Hematopoietic multipotent progenitor cell (in vitro differentiated cells): ENCODE results near the gene PPP1R1A. TPM values are rescaled to one million over a fixed set of nuclear protein-coding genes. Genes with fewer than 3 reads are reported as not detected.

Source experiments
- DNase-seq, 3 donors: peaks; one replicate each; pipeline ENCODE4 v3.0.0-alpha.2; 2011 to 2015; ENCODE audit warnings: low read depth in 2 of 3, low spot score in 2 of 3
- total RNA-seq: library from RNA; depleted of rRNA; stranded (reverse); fragments of >200 nt; gene quantifications from one replicate; pipeline ENCODE4 v1.2.3, GENCODE V29; 2012

PPP1R1A gene
- total RNA-seq, 1 donor = not detected

DNA sequence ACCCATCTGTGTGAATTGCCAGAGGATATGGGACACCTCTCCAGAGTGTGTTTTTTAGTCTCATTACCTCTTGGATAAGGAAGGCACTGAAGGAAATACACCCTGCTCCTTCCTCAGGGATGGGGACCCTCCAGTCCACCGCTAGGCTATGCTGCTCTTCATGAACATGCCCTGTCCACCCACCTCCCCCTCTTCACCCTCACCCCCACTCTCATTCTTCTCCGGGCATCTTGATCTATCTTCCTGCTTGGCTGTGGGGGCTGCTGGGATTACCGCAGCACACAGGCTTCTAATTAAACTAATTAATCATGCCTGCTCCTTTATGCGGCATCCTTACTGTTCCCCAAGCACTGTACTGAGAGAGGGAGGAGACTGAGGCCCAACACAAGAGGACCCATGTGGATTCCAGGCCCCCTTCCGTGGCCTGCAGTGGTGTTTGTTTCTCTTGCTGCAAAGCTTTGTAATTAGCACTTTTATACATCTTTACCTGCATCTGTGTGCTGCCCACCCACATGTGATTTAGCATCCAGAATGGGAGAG lies 46.6 kb downstream of the PPP1R1A start:
- DNase-seq = no peak

DNA sequence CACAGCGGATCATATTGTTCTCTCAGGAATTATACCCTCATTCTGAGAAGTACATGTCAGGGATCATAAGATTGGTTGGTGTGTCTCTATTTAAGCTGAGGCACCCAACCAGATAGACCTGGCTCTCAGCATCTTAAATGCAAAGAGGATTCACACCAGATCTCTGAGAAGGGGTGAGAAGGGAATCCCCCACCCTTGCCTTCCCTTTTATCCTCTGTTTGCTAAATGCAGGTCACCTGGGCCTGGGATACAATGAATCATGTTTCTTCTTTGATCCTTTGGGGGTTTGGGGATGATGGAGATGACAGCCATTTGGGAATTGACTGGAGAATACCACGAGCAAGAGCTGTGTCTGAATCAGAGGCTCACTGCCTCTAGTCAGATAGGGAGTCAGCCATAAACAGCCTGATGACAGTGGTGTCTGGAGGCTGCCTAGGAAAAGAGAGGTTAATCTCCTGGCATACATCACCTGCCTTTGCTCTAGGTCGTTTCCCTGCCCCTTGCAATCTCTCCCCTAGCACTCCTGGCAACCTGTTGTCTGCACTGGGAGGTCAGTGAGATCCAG lies 50.2 kb downstream of the PPP1R1A start:
- DNase-seq = no peak

DNA sequence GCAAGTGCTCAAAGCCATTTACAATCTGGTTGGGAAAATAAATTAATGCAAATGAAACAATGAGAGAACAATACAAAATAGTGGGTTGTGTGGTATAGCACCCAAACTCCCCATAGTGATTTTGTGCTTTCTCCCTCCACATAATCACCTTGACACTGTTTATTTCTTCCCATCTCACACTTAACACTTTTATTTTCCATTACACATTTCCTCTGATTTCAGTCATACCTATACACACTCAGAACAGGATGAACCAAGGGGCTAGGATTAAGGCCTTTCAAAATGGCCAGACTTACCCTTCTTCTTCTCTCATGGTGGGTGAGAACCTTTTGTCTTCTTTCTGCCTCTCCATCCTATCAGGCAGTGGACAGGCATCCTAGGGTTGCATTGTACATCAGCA lies 53.0 kb downstream of the PPP1R1A start:
- no peak for DNase-seq

DNA sequence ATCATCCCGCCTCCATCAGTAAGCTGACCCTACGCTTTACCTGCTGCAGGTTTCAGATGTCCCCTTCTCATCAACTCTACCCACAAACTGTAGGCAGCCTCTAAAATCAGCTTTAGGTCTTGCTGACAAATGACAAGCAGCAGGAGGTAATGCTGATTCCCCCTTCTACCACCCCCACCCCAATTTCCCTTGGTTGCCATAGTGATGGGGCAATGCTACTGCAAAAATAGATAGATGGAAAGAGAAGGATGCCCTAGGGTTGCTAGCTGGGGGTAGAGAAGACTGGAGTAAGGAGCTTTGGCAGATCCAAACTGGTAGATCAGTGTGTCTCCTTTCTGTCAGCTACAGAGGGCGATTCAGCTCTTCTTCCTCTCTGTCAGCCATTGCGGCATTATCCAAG lies 58.9 kb downstream of the PPP1R1A start:
- no peak for DNase-seq

Other genes starting within 250 kb of the PPP1R1A start
- gene GPR84, start 224.2 kb downstream of the PPP1R1A start, total RNA-seq = 0.81 TPM
- gene ZNF385A, start 203.9 kb downstream of the PPP1R1A start, total RNA-seq = 4.6 TPM
- 192 TPM for gene ITGA5, start 169.4 kb downstream of the PPP1R1A start, total RNA-seq
- gene GTSF1, start 115.1 kb downstream of the PPP1R1A start, total RNA-seq = 5.1 TPM
- gene NCKAP1L, start 90.9 kb downstream of the PPP1R1A start, total RNA-seq = 194 TPM
- 6.7 TPM for gene PDE1B, start 39.1 kb downstream of the PPP1R1A start, total RNA-seq
- gene LACRT, start 46.2 kb upstream of the PPP1R1A start, total RNA-seq = not detected
- gene DCD, start 59.7 kb upstream of the PPP1R1A start, total RNA-seq = not detected